ENCODE measurements around the gene EML6. TPM values are rescaled to one million over a fixed set of nuclear protein-coding genes. Genes with fewer than 3 reads are reported as not detected.

The EML6 gene
- total and polyA plus RNA-seq, 2 of the 13 experiments (the other 11 are each of a cell fraction or from before 2014, with no cell fraction given), result 17.2 to 32.4 TPM

- BruUV-seq (replicated peaks), result no TSS peak
- Histone ChIP-seq H3K27me3 (ENCODE audit: control insufficient read depth in 1 of 2, insufficient read depth in 2 of 2, low read length in 2 of 2) (no peaks in the 10 kb centered on the region), H3K9me3 (ENCODE audit: low read length) (no peaks in the 10 kb centered on the region), H3K4me1 (ENCODE audit: insufficient read depth, low read length) (peaks cover 45% of the 10 kb centered on the region), H2AFZ (ENCODE audit: low read length) (no peak overlapping the region), H4K20me1 (ENCODE audit: insufficient read depth, low read length) (peaks cover 3% of the 10 kb centered on the region; the same call in 1 of the 2 replicates), H3K27ac (ENCODE audit: extremely low read length, insufficient read depth, low read length) (peak overlapping the region; percentile 0), H3K36me3 (replicated peaks in 1 of 2; ENCODE audit: control insufficient read depth in 1 of 2, insufficient read depth in 2 of 2, low read length in 2 of 2) (peaks cover 0 to 11% of the 10 kb centered on the region in 2 experiments; a peak in 2 of 5 replicates), H3K4me2 (ENCODE audit: low read depth, low read length) (no peak overlapping the region), H3K79me2 (ENCODE audit: insufficient read depth, low read length) (peaks cover 98% of the 10 kb centered on the region), H3K4me3 (replicated peaks in 1 of 3; ENCODE audit: insufficient read depth in 1 of 3, low read depth in 2 of 3, low read length in 3 of 3) (no peak overlapping the region), H3K9ac (ENCODE audit: insufficient read depth, low read depth, low read length) (no peak overlapping the region)
- intact Hi-C loops (cut with micrococcal nuclease; ENCODE audit: unreplicated experiment) (loop anchor here (5.0 to 10.0 kb wide), 3 partner anchors 94 to 497 kb away; partner anchors contain the start of gene CFAP36), in situ Hi-C loops (cut with HindIII; ENCODE audit: extremely low pct_ligation_motif_present, low pct_unique_long_range_greater_than_20kb) (loop anchor here (5.0 kb wide), 1 partner anchor 149 kb away; no protein-coding TSS in a partner anchor)
- ATAC-seq, result no peak
- TF ChIP-seq, protein P1, sequence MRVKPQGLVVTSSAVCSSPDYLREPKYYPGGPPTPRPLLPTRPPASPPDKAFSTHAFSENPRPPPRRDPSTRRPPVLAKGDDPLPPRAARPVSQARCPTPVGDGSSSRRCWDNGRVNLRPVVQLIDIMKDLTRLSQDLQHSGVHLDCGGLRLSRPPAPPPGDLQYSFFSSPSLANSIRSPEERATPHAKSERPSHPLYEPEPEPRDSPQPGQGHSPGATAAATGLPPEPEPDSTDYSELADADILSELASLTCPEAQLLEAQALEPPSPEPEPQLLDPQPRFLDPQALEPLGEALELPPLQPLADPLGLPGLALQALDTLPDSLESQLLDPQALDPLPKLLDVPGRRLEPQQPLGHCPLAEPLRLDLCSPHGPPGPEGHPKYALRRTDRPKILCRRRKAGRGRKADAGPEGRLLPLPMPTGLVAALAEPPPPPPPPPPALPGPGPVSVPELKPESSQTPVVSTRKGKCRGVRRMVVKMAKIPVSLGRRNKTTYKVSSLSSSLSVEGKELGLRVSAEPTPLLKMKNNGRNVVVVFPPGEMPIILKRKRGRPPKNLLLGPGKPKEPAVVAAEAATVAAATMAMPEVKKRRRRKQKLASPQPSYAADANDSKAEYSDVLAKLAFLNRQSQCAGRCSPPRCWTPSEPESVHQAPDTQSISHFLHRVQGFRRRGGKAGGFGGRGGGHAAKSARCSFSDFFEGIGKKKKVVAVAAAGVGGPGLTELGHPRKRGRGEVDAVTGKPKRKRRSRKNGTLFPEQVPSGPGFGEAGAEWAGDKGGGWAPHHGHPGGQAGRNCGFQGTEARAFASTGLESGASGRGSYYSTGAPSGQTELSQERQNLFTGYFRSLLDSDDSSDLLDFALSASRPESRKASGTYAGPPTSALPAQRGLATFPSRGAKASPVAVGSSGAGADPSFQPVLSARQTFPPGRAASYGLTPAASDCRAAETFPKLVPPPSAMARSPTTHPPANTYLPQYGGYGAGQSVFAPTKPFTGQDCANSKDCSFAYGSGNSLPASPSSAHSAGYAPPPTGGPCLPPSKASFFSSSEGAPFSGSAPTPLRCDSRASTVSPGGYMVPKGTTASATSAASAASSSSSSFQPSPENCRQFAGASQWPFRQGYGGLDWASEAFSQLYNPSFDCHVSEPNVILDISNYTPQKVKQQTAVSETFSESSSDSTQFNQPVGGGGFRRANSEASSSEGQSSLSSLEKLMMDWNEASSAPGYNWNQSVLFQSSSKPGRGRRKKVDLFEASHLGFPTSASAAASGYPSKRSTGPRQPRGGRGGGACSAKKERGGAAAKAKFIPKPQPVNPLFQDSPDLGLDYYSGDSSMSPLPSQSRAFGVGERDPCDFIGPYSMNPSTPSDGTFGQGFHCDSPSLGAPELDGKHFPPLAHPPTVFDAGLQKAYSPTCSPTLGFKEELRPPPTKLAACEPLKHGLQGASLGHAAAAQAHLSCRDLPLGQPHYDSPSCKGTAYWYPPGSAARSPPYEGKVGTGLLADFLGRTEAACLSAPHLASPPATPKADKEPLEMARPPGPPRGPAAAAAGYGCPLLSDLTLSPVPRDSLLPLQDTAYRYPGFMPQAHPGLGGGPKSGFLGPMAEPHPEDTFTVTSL (CRISPR knock-in tag; IDR thresholded peaks at IDR 0.05; ENCODE audit: borderline replicate concordance), result 0 out of 2 replicates have a peak, but pooled peaks have one; percentile 24
- TF ChIP-seq CEBPB (IDR thresholded peaks at IDR 0.05; ENCODE audit: borderline replicate concordance, low read depth, low read length) (peak; percentile 80), ZNF441 (CRISPR knock-in tag; IDR thresholded peaks at IDR 0.05; ENCODE audit: borderline replicate concordance) (no peak), ZMAT3 (CRISPR knock-in tag; conservative IDR thresholded peaks at IDR 0.05) (no peak), HNF4A (CRISPR knock-in tag; IDR thresholded peaks at IDR 0.05) (0 out of 2 replicates have a peak, but pooled peaks have one; percentile 7), CEBPG (CRISPR knock-in tag; IDR thresholded peaks at IDR 0.05) (peak; percentile 61), GATAD2A (CRISPR knock-in tag; IDR thresholded peaks at IDR 0.05) (peak; percentile 27; the same call in 1 of the 2 replicates), SAP130 (CRISPR knock-in tag; IDR thresholded peaks at IDR 0.05; ENCODE audit: low read depth) (peak; percentile 19; the same call in 1 of the 2 replicates)
- TF ChIP-seq, protein P2, sequence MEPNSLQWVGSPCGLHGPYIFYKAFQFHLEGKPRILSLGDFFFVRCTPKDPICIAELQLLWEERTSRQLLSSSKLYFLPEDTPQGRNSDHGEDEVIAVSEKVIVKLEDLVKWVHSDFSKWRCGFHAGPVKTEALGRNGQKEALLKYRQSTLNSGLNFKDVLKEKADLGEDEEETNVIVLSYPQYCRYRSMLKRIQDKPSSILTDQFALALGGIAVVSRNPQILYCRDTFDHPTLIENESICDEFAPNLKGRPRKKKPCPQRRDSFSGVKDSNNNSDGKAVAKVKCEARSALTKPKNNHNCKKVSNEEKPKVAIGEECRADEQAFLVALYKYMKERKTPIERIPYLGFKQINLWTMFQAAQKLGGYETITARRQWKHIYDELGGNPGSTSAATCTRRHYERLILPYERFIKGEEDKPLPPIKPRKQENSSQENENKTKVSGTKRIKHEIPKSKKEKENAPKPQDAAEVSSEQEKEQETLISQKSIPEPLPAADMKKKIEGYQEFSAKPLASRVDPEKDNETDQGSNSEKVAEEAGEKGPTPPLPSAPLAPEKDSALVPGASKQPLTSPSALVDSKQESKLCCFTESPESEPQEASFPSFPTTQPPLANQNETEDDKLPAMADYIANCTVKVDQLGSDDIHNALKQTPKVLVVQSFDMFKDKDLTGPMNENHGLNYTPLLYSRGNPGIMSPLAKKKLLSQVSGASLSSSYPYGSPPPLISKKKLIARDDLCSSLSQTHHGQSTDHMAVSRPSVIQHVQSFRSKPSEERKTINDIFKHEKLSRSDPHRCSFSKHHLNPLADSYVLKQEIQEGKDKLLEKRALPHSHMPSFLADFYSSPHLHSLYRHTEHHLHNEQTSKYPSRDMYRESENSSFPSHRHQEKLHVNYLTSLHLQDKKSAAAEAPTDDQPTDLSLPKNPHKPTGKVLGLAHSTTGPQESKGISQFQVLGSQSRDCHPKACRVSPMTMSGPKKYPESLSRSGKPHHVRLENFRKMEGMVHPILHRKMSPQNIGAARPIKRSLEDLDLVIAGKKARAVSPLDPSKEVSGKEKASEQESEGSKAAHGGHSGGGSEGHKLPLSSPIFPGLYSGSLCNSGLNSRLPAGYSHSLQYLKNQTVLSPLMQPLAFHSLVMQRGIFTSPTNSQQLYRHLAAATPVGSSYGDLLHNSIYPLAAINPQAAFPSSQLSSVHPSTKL (CRISPR knock-in tag; IDR thresholded peaks at IDR 0.05), result 0 out of 2 replicates have a peak, but pooled peaks have one; percentile 15
- ChIA-PET POLR2A (no interaction called here), CTCF (ENCODE audit: low intra/inter-chr PET ratio, low total read pairs) (no interaction called here)
- FAIRE-seq, result no peak
- 66% methylated on average over 3 of the region's 3 CpGs for WGBS (ENCODE audit: low lambda C conversion rate)
- no peak for DNase-seq (ENCODE audit: low spot score)
Observed at GRCh38 chr2:55017880-55018279, 294.4 kb downstream of the EML6 start.
